ENCODE measurements around the gene RNASET2. TPM values are rescaled to one million over a fixed set of nuclear protein-coding genes. Genes with fewer than 3 reads are reported as not detected.

The RNASET2 gene
- polyA plus RNA-seq, 1 experiment: 28.0 TPM

- Histone ChIP-seq H3K9me3 (ENCODE audit: control insufficient read depth, insufficient read depth, low read length) (no peaks in the 10 kb centered on the region), H3K27me3 (ENCODE audit: control insufficient read depth, insufficient read depth, low read length) (no peaks in the 10 kb centered on the region), H3K27ac (ENCODE audit: low read depth, low read length) (no peak overlapping the region), H3K4me3 (ENCODE audit: low read depth, low read length) (no peak overlapping the region)
- CTCF ChIA-PET: interaction anchor here (0.7 to 6.7 kb wide), 5 partner anchors 9 to 205 kb away, joined by 3 to 72 read pairs (median 3); partner anchors contain the start of gene RNASET2
- POLR2A ChIA-PET: no interaction called here
- no peak for DNase-seq (ENCODE audit: low read depth, low spot score)
- TF ChIP-seq CTCF (IDR thresholded peaks at IDR 0.05; ENCODE audit: low read depth, low read length): no peak
These were observed 24.4 kb upstream of the RNASET2 start for GRCh38 chr6:166980738-166981137.

- no peaks in the 10 kb centered on the region for H3K9me3 ChIP-seq (ENCODE audit: control insufficient read depth, insufficient read depth, low read length)
- ChIA-PET POLR2A (no interaction called here), CTCF (interaction anchor here (6.7 kb wide), 1 partner anchor 12 kb away, joined by 72 read pairs; no protein-coding TSS in a partner anchor)
- H3K27ac ChIP-seq (ENCODE audit: low read depth, low read length): no peak overlapping the region
- no peak for TF ChIP-seq CTCF (IDR thresholded peaks at IDR 0.05; ENCODE audit: low read depth, low read length)
- no peak for DNase-seq (ENCODE audit: low read depth, low spot score)
- no peaks in the 10 kb centered on the region for H3K27me3 ChIP-seq (ENCODE audit: control insufficient read depth, insufficient read depth, low read length)
- no peak overlapping the region for H3K4me3 ChIP-seq (ENCODE audit: low read depth, low read length)
These were observed 21.5 kb upstream of the RNASET2 start for GRCh38 chr6:166977621-166978525.

- no peak for TF ChIP-seq CTCF (IDR thresholded peaks at IDR 0.05; ENCODE audit: low read depth, low read length)
- ChIA-PET CTCF (interaction anchor here (6.7 kb wide), 1 partner anchor 13 kb away, joined by 72 read pairs; no protein-coding TSS in a partner anchor), POLR2A (no interaction called here)
- H3K4me3 ChIP-seq (ENCODE audit: low read depth, low read length): no peak overlapping the region
- no peaks in the 10 kb centered on the region for H3K27me3 ChIP-seq (ENCODE audit: control insufficient read depth, insufficient read depth, low read length)
- DNase-seq (ENCODE audit: low read depth, low spot score): no peak
- H3K27ac ChIP-seq (ENCODE audit: low read depth, low read length): no peak overlapping the region
- H3K9me3 ChIP-seq (ENCODE audit: control insufficient read depth, insufficient read depth, low read length): no peaks in the 10 kb centered on the region
These were observed 20.3 kb upstream of the RNASET2 start for GRCh38 chr6:166976636-166977035.

- ChIA-PET CTCF (no interaction called here), POLR2A (no interaction called here)
- DNase-seq (ENCODE audit: low read depth, low spot score): no peak
- Histone ChIP-seq H3K4me3 (ENCODE audit: low read depth, low read length) (no peak overlapping the region), H3K27me3 (ENCODE audit: control insufficient read depth, insufficient read depth, low read length) (no peaks in the 10 kb centered on the region), H3K9me3 (ENCODE audit: control insufficient read depth, insufficient read depth, low read length) (no peaks in the 10 kb centered on the region), H3K27ac (ENCODE audit: low read depth, low read length) (no peak overlapping the region)
- TF ChIP-seq CTCF (IDR thresholded peaks at IDR 0.05; ENCODE audit: low read depth, low read length): no peak
These were observed 15.8 kb upstream of the RNASET2 start for GRCh38 chr6:166972101-166972500.

- H3K27ac ChIP-seq (ENCODE audit: low read depth, low read length): no peak overlapping the region
- CTCF ChIA-PET: interaction anchor here (0.6 kb wide), 1 partner anchor 720 kb away, joined by 3 read pairs; no protein-coding TSS in a partner anchor
- H3K27me3 ChIP-seq (ENCODE audit: control insufficient read depth, insufficient read depth, low read length): no peaks in the 10 kb centered on the region
- no peak for DNase-seq (ENCODE audit: low read depth, low spot score)
- no peaks in the 10 kb centered on the region for H3K9me3 ChIP-seq (ENCODE audit: control insufficient read depth, insufficient read depth, low read length)
- TF ChIP-seq CTCF (IDR thresholded peaks at IDR 0.05; ENCODE audit: low read depth, low read length): no peak
- POLR2A ChIA-PET: no interaction called here
- no peak overlapping the region for H3K4me3 ChIP-seq (ENCODE audit: low read depth, low read length)
These were observed 14.9 kb upstream of the RNASET2 start for GRCh38 chr6:166971271-166971670.
